ENCODE measurements around the gene ATXN8OS.

The ATXN8OS gene

DNA sequence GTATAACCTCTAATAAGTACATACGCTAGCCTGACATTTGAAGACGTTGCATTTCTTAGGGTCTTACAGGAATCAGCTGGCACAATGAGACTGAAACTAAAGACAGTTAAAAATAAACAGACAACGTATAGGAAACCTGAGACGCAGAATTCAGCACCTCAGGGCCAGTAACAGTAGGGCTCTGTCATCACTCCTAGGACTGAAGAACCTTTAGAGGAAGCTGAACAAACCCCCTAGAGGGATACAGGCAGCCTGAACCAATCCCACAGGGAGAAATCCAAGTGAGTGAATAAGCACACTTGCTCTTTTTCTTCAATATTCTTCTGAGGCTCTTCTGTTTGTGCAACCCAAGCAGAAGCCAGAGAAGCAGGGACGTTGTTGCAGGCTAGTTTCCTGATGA, 54.5 kb downstream of the ATXN8OS start:
- no peak overlapping the region for H3K4me3 ChIP-seq (ENCODE audit: low read length)
- H2AFZ ChIP-seq (ENCODE audit: low read depth, low read length) = no peak overlapping the region
- H3K9me3 ChIP-seq (ENCODE audit: low read length) = no peaks in the 10 kb centered on the region
- H3K4me1 ChIP-seq (ENCODE audit: insufficient read depth, low read length) = no peaks in the 10 kb centered on the region
- no peaks in the 10 kb centered on the region for H3K27me3 ChIP-seq (ENCODE audit: insufficient read depth, low read length)
- no peaks in the 10 kb centered on the region for H3K36me3 ChIP-seq (ENCODE audit: insufficient read depth, low read length)

DNA sequence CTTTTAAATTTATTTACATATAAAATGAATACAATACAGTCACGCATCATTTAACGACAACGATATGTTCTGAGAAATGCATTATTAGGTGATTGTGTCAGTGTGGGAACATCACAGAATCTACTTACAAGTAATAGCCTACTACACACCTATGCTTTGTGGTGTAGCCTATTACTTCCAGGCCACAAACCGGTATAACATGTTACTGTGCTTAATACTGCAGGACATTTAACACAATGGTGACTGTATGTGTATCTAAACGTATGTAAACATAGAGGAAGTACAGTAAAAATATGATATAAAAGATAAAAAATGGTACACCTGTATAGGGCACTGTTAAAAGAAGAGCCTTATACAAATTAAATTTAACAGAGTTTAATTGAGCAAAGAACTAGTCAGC, 63.1 kb downstream of the ATXN8OS start:
- H3K9me3 ChIP-seq (ENCODE audit: low read length) = no peaks in the 10 kb centered on the region
- H2AFZ ChIP-seq (ENCODE audit: low read depth, low read length) = no peak overlapping the region
- H3K4me1 ChIP-seq (ENCODE audit: insufficient read depth, low read length) = no peaks in the 10 kb centered on the region
- no peaks in the 10 kb centered on the region for H3K27me3 ChIP-seq (ENCODE audit: insufficient read depth, low read length)
- no peaks in the 10 kb centered on the region for H3K36me3 ChIP-seq (ENCODE audit: insufficient read depth, low read length)
- H3K4me3 ChIP-seq (ENCODE audit: low read length) = no peak overlapping the region

GRCh38 chr13:70171151-70171550, 63.5 kb downstream of the ATXN8OS start:
- Histone ChIP-seq H3K9me3 (ENCODE audit: low read length) (no peaks in the 10 kb centered on the region), H3K36me3 (ENCODE audit: insufficient read depth, low read length) (no peaks in the 10 kb centered on the region), H3K4me1 (ENCODE audit: insufficient read depth, low read length) (no peaks in the 10 kb centered on the region), H2AFZ (ENCODE audit: low read depth, low read length) (no peak overlapping the region), H3K4me3 (ENCODE audit: low read length) (no peak overlapping the region), H3K27me3 (ENCODE audit: insufficient read depth, low read length) (no peaks in the 10 kb centered on the region)

DNA sequence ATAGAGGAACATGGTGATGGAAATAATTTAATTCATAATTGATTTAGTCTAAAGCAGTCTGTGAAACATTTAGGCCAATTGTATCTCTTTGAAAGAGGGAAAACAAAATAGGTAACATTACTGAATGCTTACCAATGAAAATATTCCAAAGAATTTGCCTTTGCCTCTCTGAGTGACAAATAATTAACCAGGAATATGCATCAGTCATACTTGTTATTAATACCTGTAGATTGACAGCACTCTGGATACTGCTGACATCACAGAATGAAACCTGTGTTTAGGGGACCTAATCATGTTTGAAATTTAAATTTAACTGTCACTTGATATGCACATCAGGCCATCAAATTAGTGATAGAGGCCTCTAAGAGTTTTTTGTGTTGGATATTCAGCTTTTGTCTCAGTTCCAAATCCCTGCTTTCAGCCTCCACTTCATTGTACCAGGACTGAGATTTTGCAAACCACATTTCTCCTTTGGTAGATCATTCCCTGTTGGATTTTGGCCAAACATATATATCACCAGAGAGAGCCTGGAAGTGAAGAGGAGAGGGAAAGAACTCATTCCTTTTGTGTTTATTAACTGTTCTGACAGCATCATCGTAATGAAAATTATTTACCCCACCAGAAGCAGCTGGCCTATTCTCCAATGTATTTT, 65.4 kb downstream of the ATXN8OS start:
- Histone ChIP-seq H3K9me3 (ENCODE audit: low read length) (no peaks in the 10 kb centered on the region), H3K4me3 (ENCODE audit: low read length) (no peak overlapping the region)

DNA sequence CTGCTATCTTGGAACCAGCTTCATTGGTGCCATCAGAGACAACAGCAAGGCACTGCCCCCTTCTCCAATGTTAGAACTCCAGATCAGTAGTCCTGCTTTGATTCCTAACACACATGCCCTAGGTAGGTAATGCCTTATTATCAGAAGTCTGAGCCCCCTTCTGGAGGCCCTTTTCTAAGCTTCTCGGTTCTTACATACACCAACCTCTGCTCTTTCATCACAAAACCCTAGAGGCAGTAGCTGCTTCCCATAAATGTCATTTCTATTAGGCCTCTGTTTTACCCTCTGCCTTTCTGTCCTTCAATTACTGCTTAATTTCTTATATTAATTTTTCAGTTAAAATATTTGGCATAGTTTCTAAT, 66.0 kb downstream of the ATXN8OS start:
- no peaks in the 10 kb centered on the region for H3K4me1 ChIP-seq (ENCODE audit: insufficient read depth, low read length)
- no peak overlapping the region for H3K4me3 ChIP-seq (ENCODE audit: low read length)
- H2AFZ ChIP-seq (ENCODE audit: low read depth, low read length) = no peak overlapping the region
- no peaks in the 10 kb centered on the region for H3K9me3 ChIP-seq (ENCODE audit: low read length)
- no peaks in the 10 kb centered on the region for H3K27me3 ChIP-seq (ENCODE audit: insufficient read depth, low read length)
- H3K36me3 ChIP-seq (ENCODE audit: insufficient read depth, low read length) = no peaks in the 10 kb centered on the region

More for the DNA sequence above, 65.4 kb downstream of the ATXN8OS start:
- no peaks in the 10 kb centered on the region for H3K4me1 ChIP-seq (ENCODE audit: insufficient read depth, low read length)
- H3K27me3 ChIP-seq (ENCODE audit: insufficient read depth, low read length) = no peaks in the 10 kb centered on the region
- no peak overlapping the region for H2AFZ ChIP-seq (ENCODE audit: low read depth, low read length)
- no peaks in the 10 kb centered on the region for H3K36me3 ChIP-seq (ENCODE audit: insufficient read depth, low read length)

DNA sequence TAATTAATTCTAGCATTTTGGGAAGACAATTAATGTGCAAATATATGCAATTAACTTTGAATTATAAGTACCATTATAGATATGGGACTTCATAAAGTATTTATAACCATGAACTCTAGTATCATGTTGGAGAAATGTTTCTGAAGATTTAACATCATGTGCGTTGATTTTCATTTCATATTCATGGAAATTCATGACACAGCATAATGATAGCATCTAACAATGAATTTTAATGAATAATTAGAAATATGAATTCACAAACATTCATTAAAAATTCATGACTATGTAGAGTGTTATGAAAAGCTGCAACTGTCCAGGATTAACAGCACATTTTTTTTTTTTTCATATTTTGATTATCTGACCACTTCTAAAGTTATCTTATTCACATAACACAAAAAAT, 70.7 kb downstream of the ATXN8OS start:
- no peaks in the 10 kb centered on the region for H3K9me3 ChIP-seq (ENCODE audit: low read length)
- no peaks in the 10 kb centered on the region for H3K4me1 ChIP-seq (ENCODE audit: insufficient read depth, low read length)
- H3K27me3 ChIP-seq (ENCODE audit: insufficient read depth, low read length) = no peaks in the 10 kb centered on the region
- H3K4me3 ChIP-seq (ENCODE audit: low read length) = no peak overlapping the region
- no peak overlapping the region for H2AFZ ChIP-seq (ENCODE audit: low read depth, low read length)
- no peaks in the 10 kb centered on the region for H3K36me3 ChIP-seq (ENCODE audit: insufficient read depth, low read length)

Data from neuron (in vitro differentiated cells).